GM12878 (cell line): ENCODE measurements around the gene PNMT. TPM values are rescaled to one million over a fixed set of nuclear protein-coding genes. Genes with fewer than 3 reads are reported as not detected.

ENCODE experiments used
- ATAC-seq: fragments of 200-7000 bp; cut with Tn5 transposase; 3 replicates; pipeline ENCODE4 v1.9.1; 2020; ENCODE audit warnings: mild to moderate bottlenecking, moderate library complexity
- BruUV-seq: library from RNA; stranded (reverse); fragments of 400-500 nt; replicated peaks from 2 replicates; lab custom pipeline; 2021; lab: Mats Ljungman, UMichigan
- CTCF ChIA-PET: fragments of 300-600 bp; sonication (Branson Sonifier 250); formaldehyde crosslinking; extraction: SDS; loops from one replicate; lab custom pipeline; 2021; ENCODE audit warnings: inconsistent platforms; lab: Yijun Ruan, JAX
- POLR2A ChIA-PET: fragments of 350-600 bp; formaldehyde crosslinking; extraction: SDS; loops from one replicate; lab custom pipeline; 2021; ENCODE audit warnings: inconsistent platforms; lab: Charles Lee
- RAD21 ChIA-PET: fragments of 300-600 bp; sonication (Branson Sonifier 250); formaldehyde crosslinking; loops from one replicate; lab custom pipeline; 2023; ENCODE audit warnings: antibody characterized with exemption; ENCODE audit not compliant: unreplicated experiment; lab: Charles Lee
- SMC1A ChIA-PET: fragments of 300-600 bp; sonication (Branson Sonifier 250); formaldehyde crosslinking; loops from one replicate; lab custom pipeline; 2023; ENCODE audit not compliant: unreplicated experiment, uncharacterized antibody; lab: Charles Lee
- DNase-seq: peaks from one replicate; pipeline ENCODE4 v3.0.0-alpha.2; 2011; ENCODE audit warnings: low read depth, low spot score
- FAIRE-seq: peaks from 3 replicates; lab custom pipeline; 2011; peaks lifted over from hg19 to GRCh38; lab: Jason Lieb, UNC
- H2AFZ ChIP-seq: 2 replicates; pipeline ENCODE4 v1.6.0; 2011; ENCODE audit warnings: low read depth, low read length, control low read depth; ENCODE audit not compliant: control insufficient read depth
- H3K27ac ChIP-seq: 2 replicates; pipeline ENCODE4 v1.5.1; 2011; ENCODE audit warnings: control low read depth; ENCODE audit not compliant: control insufficient read depth, insufficient read depth
- H3K27me3 ChIP-seq, 2 experiments: replicated peaks in 1 of 2; 2 replicates each; pipeline versions ENCODE4 v1.6.0 to v1.6.1; 2011; ENCODE audit warnings: low read length in 1 of 2; ENCODE audit not compliant: control insufficient read depth in 2 of 2, insufficient read depth in 2 of 2
- H3K36me3 ChIP-seq, 2 experiments: 2 replicates each; pipeline ENCODE4 v1.5.1; 2011; ENCODE audit warnings: low read length in 1 of 2; ENCODE audit not compliant: control insufficient read depth in 2 of 2, insufficient read depth in 2 of 2
- H3K4me1 ChIP-seq: 2 replicates; pipeline ENCODE4 v1.6.1; 2011; ENCODE audit warnings: mild to moderate bottlenecking, low read length, moderate library complexity, mixed read lengths; ENCODE audit not compliant: control insufficient read depth, insufficient read depth
- H3K4me2 ChIP-seq: 2 replicates; pipeline ENCODE4 v1.6.0; 2011; ENCODE audit warnings: control low read depth; ENCODE audit not compliant: control insufficient read depth, insufficient read depth
- H3K4me3 ChIP-seq: fragments of 200-600 bp; sonication (generic); 2 replicates; pipeline ENCODE4 v1.5.1; 2016
- H3K79me2 ChIP-seq: 2 replicates; pipeline ENCODE4 v1.6.0; 2011; ENCODE audit warnings: low read length; ENCODE audit not compliant: control insufficient read depth, insufficient read depth
- H3K9ac ChIP-seq: 2 replicates; pipeline ENCODE4 v1.8.0; 2011; ENCODE audit warnings: low read length, control low read depth, mixed read lengths; ENCODE audit not compliant: control insufficient read depth, insufficient read depth
- H3K9me3 ChIP-seq: replicated peaks from 3 replicates; pipeline ENCODE4 v1.5.1; 2011; ENCODE audit warnings: mild to moderate bottlenecking, low read length; ENCODE audit not compliant: control insufficient read depth, insufficient read depth
- H4K20me1 ChIP-seq: 2 replicates; pipeline ENCODE4 v1.6.0; 2011; ENCODE audit not compliant: control insufficient read depth, insufficient read depth
- BRCA1 ChIP-seq: IDR thresholded peaks from 2 replicates; pipeline ENCODE4 v1.6.1; 2011; ENCODE audit warnings: low read depth, low read length, improper control_type of control experiment
- CEBPB ChIP-seq, 2 experiments: fragments of 150-350 bp in 1 of 2; IDR thresholded peaks; 2 replicates each; pipeline ENCODE4 v1.6.1; 2012 to 2014; ENCODE audit warnings: low read depth in 2 of 2, low read length in 2 of 2, borderline replicate concordance in 1 of 2, inconsistent platforms in 1 of 2
- E4F1 ChIP-seq: fragments of 450-650 bp; IDR thresholded peaks from 2 replicates; pipeline ENCODE4 v1.6.1; 2018; ENCODE audit warnings: borderline replicate concordance, mild to moderate bottlenecking; ENCODE audit not compliant: partially characterized antibody
- FOS ChIP-seq: IDR thresholded peaks from 3 replicates; pipeline ENCODE4 v1.6.1; 2011; ENCODE audit warnings: borderline replicate concordance; ENCODE audit not compliant: insufficient read length; ENCODE audit errors: extremely low read depth
- NBN ChIP-seq: fragments of 450-650 bp; IDR thresholded peaks from 2 replicates; pipeline ENCODE4 v1.6.1; 2016
- NR2C1 ChIP-seq: fragments of 450-650 bp; IDR thresholded peaks from 2 replicates; pipeline ENCODE4 v1.6.1; 2017; ENCODE audit warnings: antibody characterized with exemption, mild to moderate bottlenecking, moderate library complexity
- PAX8 ChIP-seq: fragments of 450-650 bp; IDR thresholded peaks from 2 replicates; pipeline ENCODE4 v1.6.1; 2017; ENCODE audit warnings: mild to moderate bottlenecking, moderate library complexity
- POLR2AphosphoS5 ChIP-seq: IDR thresholded peaks from 2 replicates; pipeline ENCODE4 v1.6.1; 2011; ENCODE audit warnings: mild to moderate bottlenecking, low read length, inconsistent platforms
- RELB ChIP-seq: fragments of 450-650 bp; IDR thresholded peaks from 2 replicates; pipeline ENCODE4 v1.6.1; 2017; ENCODE audit warnings: low read depth, mild to moderate bottlenecking, moderate library complexity
- RUNX3 ChIP-seq: IDR thresholded peaks from 2 replicates; pipeline ENCODE4 v1.6.1; 2012; ENCODE audit warnings: low read length, inconsistent platforms
- SMC3 ChIP-seq: IDR thresholded peaks from 2 replicates; pipeline ENCODE4 v1.6.1; 2011; ENCODE audit warnings: low read length, improper control_type of control experiment, borderline replicate concordance
- SP1 ChIP-seq: IDR thresholded peaks from one replicate; pipeline ENCODE4 v1.6.1; 2011; ENCODE audit warnings: low read depth, low read length
- YY1 ChIP-seq: IDR thresholded peaks from 2 replicates; pipeline ENCODE4 v1.6.1; 2011; ENCODE audit warnings: low read depth, mild to moderate bottlenecking, low read length
- ZBED1 ChIP-seq: IDR thresholded peaks from 2 replicates; pipeline ENCODE4 v1.6.1; 2016; ENCODE audit warnings: borderline replicate concordance
- ZNF24 ChIP-seq: fragments of 450-650 bp; IDR thresholded peaks from 2 replicates; pipeline ENCODE4 v1.6.1; 2017; ENCODE audit warnings: antibody characterized with exemption, mild to moderate bottlenecking
- ZNF687 ChIP-seq: fragments of 450-650 bp; IDR thresholded peaks from 2 replicates; pipeline ENCODE4 v1.6.1; 2017; ENCODE audit warnings: mild to moderate bottlenecking, moderate library complexity
- WGBS: methylation state at CpG from one replicate; pipeline ENCODE4 v1.1.6; 2016; ENCODE audit warnings: low lambda C conversion rate; ENCODE audit not compliant: insufficient replicate concordance, insufficient coverage; ENCODE audit errors: missing lambda C conversion rate; 5-methylcytosine and 5-hydroxymethylcytosine counted together
- in situ Hi-C: fragments of 300-500 bp; cut with MboI; formaldehyde crosslinking; loops from 9 replicates; pipeline ENCODE4 v1.14.3; 2018; ENCODE audit warnings: mixed read lengths
- intact Hi-C: fragments of 100-400 bp; cut with micrococcal nuclease; formaldehyde crosslinking; loops from one replicate; pipeline ENCODE4 v1.14.2; 2022; ENCODE audit not compliant: unreplicated experiment
- polyA plus RNA-seq, 11 experiments: library from polyadenylated mRNA; depleted of rRNA in 4 of 11; unstranded in 6 of 11; stranded (reverse) in 5 of 11; fragments of >200 nt; fragmentation: Nextera tagmentation in 4 of 11; fragmentation: Illumina TruSeq in 1 of 11; extraction: Ambion mirVana in 4 of 11; extraction: Trizol in 1 of 11; gene quantifications; 1 replicate in 1 of 11; 2 replicates in 10 of 11; pipeline versions ENCODE4 v1.2.1 to v1.2.3, GENCODE V29; 2011 to 2016; ENCODE audit warnings: inconsistent platforms in 2 of 11, missing spikeins in 2 of 11, low read depth in 1 of 11
- total RNA-seq, 4 experiments: library from RNA; depleted of rRNA in 3 of 4; stranded (reverse); fragments of >200 nt in 3 of 4; fragmentation: Illumina TruSeq in 1 of 4; extraction: Trizol in 1 of 4; gene quantifications; 2 replicates each; pipeline versions ENCODE4 v1.2.1 to v1.2.3, GENCODE V29; 2013 to 2021

PNMT gene
- total and polyA plus RNA-seq, 10 of the 15 experiments (the other 5 are each of a cell fraction or from before 2014, with no cell fraction given): not detected

- TF ChIP-seq ZBED1 (no peak), SP1 (no peak), E4F1 (no peak), BRCA1 (no peak), CEBPB (IDR thresholded peaks at IDR 0.05; ENCODE audit: borderline replicate concordance in 1 of 2, low read depth in 2 of 2, low read length in 2 of 2) (no peak)
Measured at GRCh38 chr17:39714234-39714633, 46.0 kb downstream of the PNMT start (continued).

- Histone ChIP-seq H3K4me2 (no peak overlapping the region), H2AFZ (no peak overlapping the region), H3K9ac (no peak overlapping the region), H3K4me1 (no peaks in the 10 kb centered on the region), H3K9me3 (no peaks in the 10 kb centered on the region), H3K4me3 (no peak overlapping the region), H3K36me3 (no peaks in the 10 kb centered on the region), H3K79me2 (no peaks in the 10 kb centered on the region), H3K27ac (no peak overlapping the region), H4K20me1 (no peaks in the 10 kb centered on the region), H3K27me3 (0 out of 4 replicates have a peak, but pooled peaks cover 0 to 1% of the 10 kb centered on the region in 2 experiments)
- FAIRE-seq: no peak
- 68% methylated on average over 18 of the region's 18 CpGs for WGBS
- no TSS peak for BruUV-seq
- ATAC-seq: no peak
- in situ Hi-C loops (no loop called here), intact Hi-C loops (no loop called here)
- no peak for DNase-seq
- ChIA-PET POLR2A (interaction anchor here (0.7 kb wide), 1 partner anchor 342 kb away, joined by 3 read pairs; no protein-coding TSS in a partner anchor), SMC1A (no interaction called here), CTCF (interaction anchor here (1.1 to 2.4 kb wide), 2 partner anchors 12 to 14 kb away, joined by 3 to 9 read pairs; partner anchors contain the start of gene MIEN1), RAD21 (no interaction called here)
- TF ChIP-seq ZNF24 (no peak), ZNF687 (no peak), PAX8 (no peak), RELB (no peak), FOS (no peak), NR2C1 (no peak), SMC3 (no peak), POLR2AphosphoS5 (no peak), NBN (no peak), YY1 (no peak), RUNX3 (no peak)
Measured at GRCh38 chr17:39715375-39716072, 47.3 kb downstream of the PNMT start.
